Mammary epithelial cell (primary cell): ENCODE results near the gene LRP6.

ENCODE experiments used
- EZH2 ChIP-seq: IDR thresholded peaks from 2 replicates; pipeline ENCODE4 v1.6.1; 2012; ENCODE audit warnings: low read length, inconsistent platforms, borderline replicate concordance
- TF ChIP-seq, protein P1 (sequence below), 2 donors: IDR thresholded peaks in 1 of 2; conservative IDR thresholded peaks in 1 of 2; 2 replicates each; pipeline ENCODE4 v1.5.1; 2011 to 2012; ENCODE audit warnings: inconsistent platforms in 2 of 2, low read length in 2 of 2, mild to moderate bottlenecking in 2 of 2, control low read depth in 1 of 2, low read depth in 1 of 2; ENCODE audit not compliant: insufficient read depth in 1 of 2; ENCODE audit errors: extremely low read depth in 1 of 2

DNA sequence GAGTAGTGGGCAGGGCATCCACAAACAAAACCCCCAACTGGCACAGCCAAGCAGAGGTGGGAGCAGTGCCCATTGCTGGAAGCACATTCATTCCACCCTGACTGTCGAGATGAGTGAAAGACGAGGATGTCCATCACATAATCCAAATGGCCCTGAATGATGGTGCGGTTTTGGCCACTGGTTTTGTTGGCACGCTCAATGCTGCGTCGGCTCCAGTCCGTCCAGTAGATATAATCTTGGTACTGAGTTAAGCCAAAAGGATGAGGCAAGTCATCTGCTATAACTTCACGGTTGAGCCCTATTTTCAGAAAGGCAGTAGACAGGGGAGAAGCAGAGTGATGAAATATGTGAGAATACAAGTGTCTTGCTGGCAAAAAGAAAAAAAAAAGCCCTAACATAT lies 108.0 kb downstream of the LRP6 start:
- TF ChIP-seq, protein P1, sequence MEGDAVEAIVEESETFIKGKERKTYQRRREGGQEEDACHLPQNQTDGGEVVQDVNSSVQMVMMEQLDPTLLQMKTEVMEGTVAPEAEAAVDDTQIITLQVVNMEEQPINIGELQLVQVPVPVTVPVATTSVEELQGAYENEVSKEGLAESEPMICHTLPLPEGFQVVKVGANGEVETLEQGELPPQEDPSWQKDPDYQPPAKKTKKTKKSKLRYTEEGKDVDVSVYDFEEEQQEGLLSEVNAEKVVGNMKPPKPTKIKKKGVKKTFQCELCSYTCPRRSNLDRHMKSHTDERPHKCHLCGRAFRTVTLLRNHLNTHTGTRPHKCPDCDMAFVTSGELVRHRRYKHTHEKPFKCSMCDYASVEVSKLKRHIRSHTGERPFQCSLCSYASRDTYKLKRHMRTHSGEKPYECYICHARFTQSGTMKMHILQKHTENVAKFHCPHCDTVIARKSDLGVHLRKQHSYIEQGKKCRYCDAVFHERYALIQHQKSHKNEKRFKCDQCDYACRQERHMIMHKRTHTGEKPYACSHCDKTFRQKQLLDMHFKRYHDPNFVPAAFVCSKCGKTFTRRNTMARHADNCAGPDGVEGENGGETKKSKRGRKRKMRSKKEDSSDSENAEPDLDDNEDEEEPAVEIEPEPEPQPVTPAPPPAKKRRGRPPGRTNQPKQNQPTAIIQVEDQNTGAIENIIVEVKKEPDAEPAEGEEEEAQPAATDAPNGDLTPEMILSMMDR (conservative IDR thresholded peaks at IDR 0.05 in 1 of 2, IDR thresholded peaks at IDR 0.05 in 1 of 2; ENCODE audit: extremely low read depth in 1 of 2, insufficient read depth in 1 of 2, low read depth in 1 of 2, low read length in 2 of 2) = no peak
- TF ChIP-seq EZH2 = no peak
